T-helper 22 cell (primary cell): ENCODE data around the gene GSG1L.

ENCODE experiments used
- DNase-seq: peaks from one replicate; pipeline ENCODE4 v3.0.0-alpha.2; 2020; ENCODE audit warnings: low read depth

Gene GSG1L

DNA sequence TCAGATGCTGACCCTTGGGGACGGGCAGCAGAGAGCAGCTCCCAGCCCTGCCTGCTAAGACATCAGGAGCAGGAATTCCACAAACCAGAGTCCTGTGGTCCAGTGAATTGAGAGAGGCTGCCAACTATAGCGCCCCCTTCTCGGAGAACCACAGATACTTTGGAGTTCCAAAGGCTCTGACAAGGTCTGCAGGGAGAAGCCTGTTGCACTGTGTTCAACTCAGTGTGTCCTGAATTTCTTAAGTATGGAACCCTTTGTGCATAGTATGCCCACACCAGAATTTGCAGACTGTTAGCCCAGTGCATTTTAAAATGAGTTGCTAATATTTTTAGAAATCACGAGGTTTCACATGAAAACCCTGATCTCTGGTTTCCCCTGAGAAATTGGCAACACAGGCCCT lies 290.2 kb downstream of the GSG1L start:
- DNase-seq: no peak

DNA sequence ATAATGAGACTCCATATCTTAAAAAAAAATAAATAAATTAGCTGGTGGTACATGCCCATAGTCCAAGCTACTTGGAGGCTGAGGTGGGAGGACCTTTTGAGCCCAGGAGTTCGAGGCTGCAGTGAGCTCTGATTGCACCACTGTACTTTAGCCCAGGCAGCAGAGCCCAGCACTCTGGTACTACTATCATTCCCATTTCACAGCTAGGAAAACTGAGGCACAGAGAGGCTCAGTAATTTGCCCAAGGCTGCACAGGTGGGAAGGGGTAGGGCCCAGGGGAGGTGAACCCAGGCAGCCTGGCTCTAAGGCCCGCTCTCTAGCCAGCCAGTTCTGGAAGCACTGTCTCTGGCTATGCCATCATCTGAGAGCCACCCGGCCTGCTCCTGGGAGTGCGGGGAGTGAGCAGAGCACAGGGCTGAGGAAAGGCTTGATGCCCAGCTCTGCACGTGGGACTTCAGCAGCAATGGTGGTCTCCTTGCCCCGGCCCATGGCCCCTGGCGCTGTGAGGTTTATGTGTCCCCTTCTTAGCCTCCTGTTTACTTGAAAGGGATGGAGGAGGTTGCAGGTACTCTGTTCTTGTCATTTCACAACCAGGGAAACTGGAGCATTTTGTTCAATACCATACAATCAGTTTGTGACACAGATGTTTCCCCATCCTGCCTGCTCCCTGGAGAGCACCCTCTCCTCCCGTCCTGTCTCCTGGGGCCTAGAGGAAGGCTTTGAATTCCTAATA lies 291.3 kb downstream of the GSG1L start:
- no peak for DNase-seq

DNA sequence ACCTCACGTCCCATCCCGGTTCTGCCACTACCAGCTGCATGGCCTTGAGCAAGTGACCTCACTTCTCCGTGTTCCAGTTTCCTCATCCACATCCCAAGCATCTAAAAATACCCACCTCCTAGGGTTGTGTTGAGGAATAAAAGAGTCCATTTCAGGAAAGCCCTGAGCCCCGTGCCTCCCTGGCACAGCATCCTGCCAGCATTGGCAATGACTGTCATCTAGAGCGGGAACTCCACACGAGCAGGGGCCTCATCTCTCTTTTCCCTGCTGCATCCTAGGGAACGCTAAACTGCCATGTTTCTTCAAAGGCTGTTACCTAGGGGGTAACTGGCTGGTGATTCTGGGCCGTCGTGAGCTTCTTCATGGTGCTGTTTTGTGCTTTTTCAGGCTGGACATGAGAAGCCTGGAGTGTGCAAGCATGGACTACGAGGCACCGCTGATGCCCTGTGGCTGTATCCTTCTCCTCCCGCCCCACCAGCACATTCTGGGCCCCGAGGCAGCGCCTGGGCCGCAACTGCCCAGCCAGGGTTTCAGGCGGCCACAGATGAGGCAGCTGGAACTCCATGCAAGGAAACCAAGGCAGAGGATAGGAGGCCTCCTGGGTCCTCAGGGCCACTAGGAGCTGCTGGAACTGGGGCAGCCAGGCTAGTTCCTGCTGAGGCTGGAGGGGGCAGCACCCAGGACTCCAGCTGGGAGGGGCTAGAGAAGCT lies 292.2 kb downstream of the GSG1L start:
- no peak for DNase-seq

DNA sequence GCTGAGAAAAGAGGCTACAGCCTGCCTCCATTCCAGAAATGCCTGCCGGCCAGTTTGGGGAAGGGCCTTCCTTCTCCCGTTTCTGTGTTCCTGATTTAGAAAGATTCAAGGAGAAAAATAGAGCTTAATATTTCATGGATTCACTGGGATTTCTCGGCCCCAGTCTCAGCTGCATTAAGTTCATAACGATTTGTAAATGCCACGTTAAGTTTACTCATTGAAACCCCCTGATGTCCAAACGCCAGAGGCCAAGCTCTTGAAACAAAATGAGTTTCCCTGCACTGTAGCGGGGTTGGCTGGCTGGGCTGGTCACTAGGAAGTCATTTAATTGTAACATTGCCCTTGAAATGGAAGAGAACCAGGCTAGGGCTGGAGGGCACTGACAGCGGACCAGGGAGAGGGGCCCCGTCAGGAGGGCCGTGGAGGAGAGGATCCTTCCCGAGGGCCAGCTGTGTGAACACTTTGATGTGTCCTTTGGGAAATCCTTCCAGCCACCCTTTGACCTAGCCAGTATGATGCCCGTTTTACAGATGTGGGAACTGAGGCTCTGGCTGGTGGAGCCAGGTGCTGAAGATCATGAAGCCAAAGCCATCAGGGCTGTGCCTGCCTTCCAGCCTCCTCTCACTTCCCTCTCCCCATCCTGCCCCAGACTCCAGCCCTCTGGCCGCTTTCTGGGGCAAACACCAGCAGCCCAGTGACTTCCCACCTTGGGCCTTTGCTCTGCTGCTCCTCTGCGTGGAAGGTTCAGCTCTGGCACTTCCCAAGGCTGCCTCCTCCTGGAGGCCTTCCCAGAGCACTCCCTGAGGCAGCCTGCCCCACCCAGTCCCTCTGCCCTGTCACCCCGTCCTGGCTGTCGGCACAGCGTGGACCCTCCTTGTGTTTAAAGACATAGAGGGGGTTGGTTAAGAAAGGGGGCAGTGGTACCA lies 293.0 kb downstream of the GSG1L start:
- no peak for DNase-seq

DNA sequence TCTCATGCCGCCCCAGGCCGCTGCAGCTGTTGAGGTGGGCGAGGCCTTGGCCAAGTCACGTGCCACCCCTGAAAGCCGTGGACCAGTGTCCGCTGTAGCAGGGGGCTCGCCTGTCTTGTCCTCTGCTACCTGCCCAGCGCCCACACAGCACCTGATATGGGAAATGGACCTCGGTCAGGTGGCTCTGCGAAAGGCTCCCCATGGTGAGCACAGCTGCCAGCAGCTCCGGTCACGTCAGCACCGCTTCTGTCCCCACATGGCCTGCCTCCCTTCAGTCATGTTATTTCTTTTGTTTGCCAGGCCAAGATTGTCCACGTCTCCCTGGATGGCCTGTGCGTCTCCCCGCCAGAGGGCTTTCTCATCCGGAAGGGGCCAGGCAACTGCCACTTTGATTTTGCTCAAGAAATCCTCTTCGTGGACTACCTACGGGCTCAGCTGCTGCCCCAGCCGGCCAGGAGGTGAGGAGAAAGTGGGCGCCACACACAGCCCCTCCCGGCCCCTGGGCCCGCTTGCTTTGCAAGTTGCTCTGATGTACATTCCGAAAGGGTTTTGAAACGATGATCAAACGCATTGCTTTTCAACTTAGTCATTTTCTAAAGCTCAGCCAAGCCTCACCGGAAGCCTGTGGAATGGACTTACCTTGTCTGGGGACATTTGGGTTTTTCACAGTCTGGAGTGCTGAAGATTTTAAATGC lies 293.8 kb downstream of the GSG1L start:
- DNase-seq: no peak

DNA sequence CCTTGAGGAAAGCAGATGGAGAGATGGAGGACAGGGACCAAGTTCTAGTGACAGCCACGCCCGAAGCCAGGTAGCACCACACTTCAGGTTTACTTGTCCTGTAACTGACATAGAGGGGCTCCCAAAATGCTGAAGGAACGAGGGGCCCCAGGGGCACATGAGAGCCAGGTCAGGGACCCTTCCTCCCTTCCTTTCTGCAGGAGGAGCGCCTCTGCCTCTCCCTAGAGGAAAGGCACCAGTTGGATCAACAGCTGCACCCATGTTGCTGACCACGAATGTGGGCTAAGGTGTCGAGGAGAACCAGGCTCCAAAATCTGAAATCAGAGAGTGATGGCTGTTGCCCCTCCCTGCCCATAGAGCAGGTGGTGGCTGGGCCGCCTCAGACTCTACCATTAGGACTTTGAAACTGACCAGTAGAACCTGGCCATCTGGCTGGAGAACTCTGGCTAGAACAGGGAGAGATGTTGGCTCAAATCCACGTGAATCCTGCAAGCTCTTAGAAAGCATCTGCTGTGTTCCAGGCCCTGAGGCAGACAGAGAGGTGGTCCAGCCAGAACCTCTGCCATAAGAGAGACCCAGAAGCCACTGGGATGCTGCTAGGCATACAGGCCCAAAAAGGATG lies 294.8 kb downstream of the GSG1L start:
- no peak for DNase-seq

DNA sequence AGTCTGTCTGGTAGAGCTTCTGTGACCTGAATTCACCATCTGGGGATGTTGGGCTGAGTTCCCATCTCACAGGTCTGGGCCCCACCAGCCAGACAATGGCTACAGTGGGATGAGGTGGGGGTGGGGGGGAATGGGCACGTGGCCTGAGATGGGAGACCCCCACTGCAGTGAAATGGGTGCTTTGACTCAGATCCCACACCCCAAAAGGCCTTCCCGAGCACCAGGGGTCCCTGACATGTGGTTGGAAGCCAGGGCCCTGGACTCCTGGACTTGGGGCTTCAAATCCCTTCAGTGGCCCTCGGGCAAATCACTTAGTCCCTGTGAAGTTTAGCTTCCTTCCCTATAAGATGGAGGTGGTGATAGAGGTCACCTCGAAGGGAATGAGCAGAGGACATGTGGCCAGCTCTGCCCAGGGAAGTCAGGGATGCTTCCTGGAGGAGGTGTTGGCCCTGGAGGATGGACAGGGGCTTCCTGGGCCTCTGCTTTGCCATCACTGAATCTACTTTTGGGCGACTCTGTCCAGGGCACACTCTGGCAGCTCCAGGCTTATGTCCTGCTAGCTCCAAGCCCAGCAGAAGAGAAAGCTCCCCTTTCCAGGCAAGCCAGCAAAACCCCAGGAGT lies 295.4 kb downstream of the GSG1L start:
- no peak for DNase-seq

DNA sequence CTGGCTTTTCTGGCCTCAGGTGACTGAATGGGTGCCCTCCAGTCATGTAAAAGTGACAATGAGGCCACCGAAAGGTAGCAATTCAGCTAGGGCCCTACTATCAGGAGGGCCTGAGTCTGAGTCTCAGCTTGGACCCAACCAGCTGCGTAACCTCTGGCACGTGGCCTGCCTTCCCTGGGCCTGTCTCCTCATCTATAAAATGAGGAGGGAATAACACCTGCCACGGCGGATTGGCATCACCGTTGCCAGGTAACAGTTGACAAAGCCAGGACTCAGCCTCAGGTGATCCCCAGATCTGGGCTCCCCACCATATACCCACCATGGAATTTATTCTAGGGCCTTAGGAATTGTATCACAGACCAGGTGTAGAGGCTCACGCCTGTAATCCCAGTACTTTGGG lies 296.4 kb downstream of the GSG1L start:
- DNase-seq: no peak

DNA sequence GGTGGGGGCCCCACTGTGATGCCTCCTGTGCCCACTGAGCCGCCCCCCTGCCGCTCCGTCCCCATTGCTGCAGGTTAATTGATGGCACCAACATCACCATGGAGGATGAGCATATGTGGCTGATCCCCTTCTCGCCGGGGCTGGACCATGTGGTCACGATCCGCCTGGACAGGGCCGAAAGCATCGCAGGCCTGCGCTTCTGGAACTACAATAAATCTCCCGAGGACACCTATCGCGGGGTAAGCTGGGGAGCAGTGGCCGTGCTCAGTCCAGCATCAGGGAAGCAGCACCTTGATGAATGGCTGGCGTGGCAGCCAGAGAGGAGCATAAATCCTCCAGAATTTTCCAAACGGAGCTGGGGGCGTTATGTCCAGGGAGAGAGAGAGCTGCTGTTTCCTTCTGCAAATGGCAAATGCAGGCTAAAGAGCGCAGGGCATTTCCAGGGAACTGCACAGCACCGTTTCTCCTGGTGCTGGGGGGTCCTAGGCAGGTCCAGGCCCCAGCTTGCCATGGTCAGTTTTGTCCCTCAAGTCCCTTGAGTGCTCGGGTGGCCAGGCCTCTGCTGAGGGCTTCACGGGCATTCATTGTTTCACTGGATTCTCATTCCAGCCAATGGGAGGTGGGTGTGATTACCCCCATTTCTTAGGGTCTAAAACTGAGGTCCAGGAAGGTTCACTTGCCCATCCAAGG lies 297.1 kb downstream of the GSG1L start:
- no peak for DNase-seq

DNA sequence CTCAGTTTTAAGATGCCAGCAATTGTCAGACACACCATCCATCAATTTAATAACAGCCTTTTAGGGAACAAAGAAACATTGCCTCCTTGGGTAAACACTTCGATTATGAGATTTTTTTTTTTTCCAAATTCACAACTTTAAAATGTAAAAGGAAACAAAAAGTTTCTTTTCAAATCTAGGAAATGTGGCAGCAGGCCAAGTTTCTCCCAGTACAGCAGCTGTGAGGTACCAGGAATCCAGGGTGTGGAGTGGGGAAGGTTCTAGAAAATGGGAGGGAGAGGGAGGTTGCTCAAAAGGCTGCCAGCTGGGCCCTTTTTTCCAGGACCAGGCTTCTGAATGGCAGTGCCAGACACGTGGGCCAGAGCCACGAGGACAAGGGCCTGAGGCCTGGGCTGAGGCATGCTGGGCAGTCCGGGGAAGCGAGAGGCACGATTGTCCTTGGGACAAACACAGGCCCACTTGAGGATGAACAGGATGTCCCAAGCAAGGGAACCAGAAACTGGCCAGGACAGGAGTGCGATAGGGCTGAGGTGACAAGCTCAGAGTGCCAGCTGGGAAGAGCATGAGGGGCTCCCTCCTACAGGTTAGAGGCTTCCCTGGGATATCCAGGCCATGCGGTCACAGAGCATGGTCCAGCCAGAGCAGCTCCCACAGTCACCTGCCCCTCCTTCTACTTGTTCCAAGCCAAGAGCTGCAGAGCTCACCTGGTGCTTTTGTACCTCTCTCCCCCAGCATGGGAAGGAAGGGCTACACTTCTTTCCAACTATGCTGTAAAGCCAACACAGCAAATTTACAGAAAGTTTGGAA lies 298.4 kb downstream of the GSG1L start:
- DNase-seq: no peak

DNA sequence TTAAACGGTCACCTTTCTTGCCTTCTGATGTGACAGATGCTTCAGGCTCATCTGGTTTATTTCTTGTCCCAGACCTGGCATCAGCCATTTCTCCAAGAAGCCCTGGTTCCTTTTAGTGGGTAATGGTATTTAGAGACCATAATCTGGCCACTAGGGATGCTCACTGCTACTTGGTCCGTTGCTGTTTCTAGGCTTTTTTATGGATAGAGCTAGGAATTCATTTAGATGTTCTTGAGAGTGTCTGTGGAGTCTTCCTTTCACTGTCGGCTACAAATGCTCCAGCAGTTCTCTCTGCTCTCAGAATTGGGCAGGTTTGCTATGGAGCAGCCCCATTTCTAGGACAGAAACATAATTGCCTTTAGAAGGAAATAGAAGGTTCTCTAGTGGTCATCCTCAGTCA lies 299.1 kb downstream of the GSG1L start:
- no peak for DNase-seq

DNA sequence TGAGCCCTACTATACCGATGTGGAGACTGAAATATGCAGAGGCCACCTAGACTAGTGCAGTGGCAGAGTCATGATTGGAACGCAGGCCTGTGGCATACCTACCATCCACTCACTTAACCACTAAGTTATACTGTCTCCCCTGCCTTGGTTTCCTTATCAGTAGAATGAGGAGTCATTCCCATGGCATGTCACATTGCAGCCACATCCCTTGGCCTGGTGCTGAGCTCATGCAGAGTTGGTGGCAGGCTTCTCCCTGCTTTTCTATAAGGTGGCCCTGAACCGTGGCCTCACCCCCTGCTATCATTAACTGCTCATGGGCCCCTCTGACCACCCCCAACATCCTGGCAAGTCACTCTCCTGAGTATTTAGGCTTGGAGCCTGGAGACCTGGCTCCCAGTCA lies 301.1 kb downstream of the GSG1L start:
- no peak for DNase-seq

DNA sequence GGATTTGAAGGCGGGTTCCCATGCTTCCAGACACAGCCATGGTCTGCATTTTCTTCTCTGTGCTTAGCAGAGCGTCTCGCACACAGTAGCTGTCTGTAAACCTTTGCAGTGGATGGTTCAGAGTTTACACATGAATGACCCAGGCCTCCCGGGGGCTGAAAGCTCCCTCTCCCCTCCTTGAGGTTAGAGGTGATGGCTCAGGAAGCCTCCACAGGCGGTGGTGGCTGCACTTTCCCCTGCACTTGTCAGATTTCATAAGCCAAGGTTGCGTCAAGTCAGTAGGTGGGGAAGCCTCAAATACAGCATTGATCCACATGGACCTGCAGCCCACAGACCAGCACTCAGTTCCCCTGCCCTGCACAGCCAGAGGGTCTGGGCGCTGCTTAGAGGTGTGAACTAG lies 301.7 kb downstream of the GSG1L start:
- no peak for DNase-seq

DNA sequence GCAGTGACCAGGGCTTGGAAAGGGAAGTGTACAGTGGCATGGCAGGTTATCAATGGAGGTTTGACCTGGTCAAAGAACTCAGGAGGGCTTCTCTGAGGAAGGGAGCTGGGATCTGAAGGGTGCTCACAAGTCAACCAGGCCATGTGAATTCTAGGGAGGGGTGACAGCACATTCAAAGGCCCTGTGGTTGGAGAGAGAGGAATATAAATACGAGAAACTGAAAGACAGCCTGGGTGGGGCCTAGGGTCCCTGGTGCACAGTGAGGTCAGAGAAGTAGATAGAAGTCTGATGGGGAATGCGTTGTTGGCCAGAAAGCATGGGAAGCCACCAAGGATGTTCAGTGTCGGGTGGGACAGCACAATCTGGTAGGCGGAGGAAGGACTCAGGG lies 302.7 kb downstream of the GSG1L start:
- DNase-seq: no peak

DNA sequence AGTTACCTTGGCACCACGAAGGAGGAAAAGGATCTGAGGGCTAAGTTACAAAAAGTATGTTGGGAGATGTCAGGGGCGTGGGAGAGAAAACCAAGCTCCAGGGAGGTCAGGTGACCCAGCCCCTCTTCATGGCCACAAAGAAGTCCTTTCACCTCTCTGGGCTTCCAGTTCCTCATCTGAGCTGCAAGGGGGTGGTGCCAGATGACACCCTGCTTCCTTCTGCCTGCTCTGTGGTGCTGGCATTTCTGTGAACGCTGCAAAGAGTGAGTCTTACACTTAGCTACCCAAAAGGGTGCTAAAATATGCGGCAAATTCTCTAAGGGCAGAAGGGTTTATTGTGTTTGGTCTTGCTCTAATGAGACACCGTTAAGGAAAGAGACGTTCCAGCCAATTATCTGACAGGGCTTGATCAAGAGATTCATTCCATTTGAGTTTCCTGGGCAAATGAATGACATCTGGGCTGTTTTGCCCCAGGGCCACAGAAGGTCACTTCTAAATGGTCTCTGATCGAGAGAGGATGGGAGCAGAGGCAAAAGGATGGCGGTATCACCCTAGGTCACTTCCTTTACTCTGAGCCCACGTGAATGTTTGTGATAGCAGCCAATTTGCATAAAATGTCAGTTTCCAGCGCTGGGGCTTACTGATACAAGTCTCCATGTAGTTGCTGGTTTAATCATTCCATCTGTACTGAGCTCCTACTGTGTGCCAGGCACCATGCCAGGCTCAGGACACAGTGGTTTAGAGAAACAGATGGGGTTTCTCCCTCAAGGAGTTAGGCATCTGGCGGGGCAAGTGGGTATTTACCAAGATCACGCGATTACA lies 303.3 kb downstream of the GSG1L start:
- no peak for DNase-seq

DNA sequence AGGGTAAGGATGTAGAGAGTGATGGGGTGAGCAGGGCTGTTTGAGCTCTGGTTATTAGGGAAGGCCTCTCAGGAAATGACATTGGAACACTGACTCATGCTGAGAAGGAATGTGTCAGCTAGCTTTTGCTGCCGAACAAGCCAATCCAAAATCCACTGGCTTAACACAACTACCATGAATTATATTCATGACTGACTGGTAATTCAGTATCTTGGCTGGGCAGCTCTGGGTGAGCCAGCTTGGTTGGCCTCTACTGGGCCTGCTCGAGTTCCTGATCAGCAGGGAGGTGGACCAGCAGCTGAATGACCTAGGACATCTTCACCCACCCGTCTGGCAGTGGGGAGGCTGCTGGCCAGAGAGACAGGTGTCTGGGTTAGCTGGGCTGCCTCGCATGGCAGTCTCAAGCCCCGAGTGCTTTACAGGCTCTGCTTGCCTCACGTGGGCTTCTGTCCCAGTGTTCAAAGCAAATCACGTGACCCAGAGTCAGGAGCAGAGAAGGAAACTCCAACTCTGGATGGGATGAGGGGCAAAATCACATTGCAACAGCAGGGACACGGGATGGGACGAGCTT lies 304.1 kb downstream of the GSG1L start:
- no peak for DNase-seq

DNA sequence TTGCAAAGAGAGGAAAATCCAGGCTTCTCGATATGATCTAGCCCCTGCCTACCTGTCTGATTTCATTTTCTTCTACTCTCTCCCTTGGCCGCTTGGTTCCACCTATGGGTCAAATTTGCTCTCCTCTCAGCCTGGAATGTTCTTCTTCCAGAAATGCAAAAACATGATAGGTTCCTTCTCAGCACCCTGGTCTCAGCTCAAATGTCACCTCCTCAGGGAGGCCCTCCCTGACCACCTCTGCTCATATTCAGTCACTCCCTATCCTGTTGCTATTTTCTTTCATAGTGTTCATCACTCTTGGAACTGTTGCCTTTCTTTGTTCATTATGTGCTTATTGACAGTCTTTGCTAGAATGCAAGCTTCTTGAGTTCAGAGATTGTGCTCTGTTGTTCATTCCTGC lies 305.0 kb downstream of the GSG1L start:
- DNase-seq: no peak

DNA sequence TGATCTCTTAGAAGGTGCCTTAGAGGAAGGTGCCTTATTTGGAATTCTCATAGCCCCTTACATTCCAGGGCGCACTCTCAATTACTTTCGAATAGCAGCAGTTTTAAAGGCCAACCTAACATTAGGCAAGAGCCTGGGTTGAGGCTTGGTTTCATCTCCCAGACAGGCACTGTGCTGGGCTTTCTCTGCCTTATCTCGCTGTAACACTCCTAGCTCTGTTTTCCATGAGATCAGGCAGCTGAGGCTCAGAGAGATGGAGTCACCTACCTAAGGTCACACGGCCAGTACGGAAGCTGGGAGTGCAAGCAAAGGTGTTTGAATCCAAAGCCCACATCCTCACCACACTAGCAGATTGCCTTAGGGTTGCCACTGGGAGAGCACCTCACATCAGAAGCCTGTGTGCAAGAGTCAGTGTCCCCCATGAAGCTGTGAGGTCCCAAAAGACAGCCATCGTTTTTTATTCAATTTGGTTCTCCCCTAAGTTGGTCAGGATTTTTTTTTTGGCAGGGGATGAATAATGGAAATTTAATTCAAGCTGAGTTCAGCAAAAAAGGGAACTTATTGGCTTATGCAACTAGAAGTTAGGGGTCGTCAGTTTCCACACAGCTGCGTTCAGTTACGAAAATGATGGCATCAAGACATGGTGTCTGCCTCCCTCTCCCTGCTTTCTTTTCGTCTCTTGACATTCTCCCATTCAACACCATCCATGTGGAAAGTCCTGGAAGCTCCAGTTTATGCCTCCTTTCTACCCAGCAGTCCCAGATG lies 307.1 kb downstream of the GSG1L start:
- DNase-seq: no peak
